ENCODE results near the gene CCL4L2.
"Not testable (repeated sequence)": the region's sequence is repeated elsewhere in the genome, so short reads cannot be mapped to it uniquely, and the experiment has no call there.

DNA sequence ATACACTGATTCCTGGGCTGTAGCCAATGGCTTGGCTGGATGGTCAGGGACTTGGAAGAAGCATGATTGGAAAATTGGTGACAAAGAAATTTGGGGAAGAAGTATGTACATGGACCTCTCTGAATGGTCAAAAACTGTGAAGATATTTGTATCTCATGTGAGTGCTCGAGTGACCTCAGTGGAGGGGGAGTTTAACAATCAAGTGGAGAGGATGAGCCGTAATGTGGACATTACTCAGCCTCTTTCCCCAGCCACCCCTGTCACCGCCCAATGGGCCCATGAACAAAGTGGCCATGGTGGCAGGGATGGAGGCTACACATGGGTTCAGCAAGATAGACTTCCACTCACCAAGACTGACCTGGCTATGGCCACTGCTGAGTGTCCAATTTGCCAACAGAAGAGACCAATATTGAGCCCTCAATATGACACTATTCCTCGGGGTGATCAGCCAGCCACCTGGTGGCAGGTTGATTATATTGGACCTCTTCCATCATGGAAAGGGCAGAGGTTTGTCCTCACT, 10.8 kb downstream of the CCL4L2 start:
- TF ChIP-seq CTCF (IDR thresholded peaks at IDR 0.05; ENCODE audit: borderline replicate concordance, extremely low read depth, low read length, poor library complexity, severe bottlenecking); EZH2 (IDR thresholded peaks at IDR 0.05; ENCODE audit: borderline replicate concordance, low read depth, low read length, severe bottlenecking): not testable (repeated sequence)
